Measurements from ENCODE around the gene MYEOV.

GRCh38 chr11:69245491-69246345 lies 48.2 kb upstream of the MYEOV start:
- TF ChIP-seq TAF1 (conservative IDR thresholded peaks at IDR 0.05) (no peak), SP1 (IDR thresholded peaks at IDR 0.05) (no peak), GABPA (IDR thresholded peaks at IDR 0.05 in 1 of 2, conservative IDR thresholded peaks at IDR 0.05 in 1 of 2) (no peak), RAD21 (IDR thresholded peaks at IDR 0.05) (no peak), HNF4A (conservative IDR thresholded peaks at IDR 0.05) (no peak), YY1 (IDR thresholded peaks at IDR 0.05) (no peak), FOXA1 (IDR thresholded peaks at IDR 0.05) (no peak), ATF3 (IDR thresholded peaks at IDR 0.05) (no peak), JUND (IDR thresholded peaks at IDR 0.05) (no peak)
- TF ChIP-seq, protein P1, sequence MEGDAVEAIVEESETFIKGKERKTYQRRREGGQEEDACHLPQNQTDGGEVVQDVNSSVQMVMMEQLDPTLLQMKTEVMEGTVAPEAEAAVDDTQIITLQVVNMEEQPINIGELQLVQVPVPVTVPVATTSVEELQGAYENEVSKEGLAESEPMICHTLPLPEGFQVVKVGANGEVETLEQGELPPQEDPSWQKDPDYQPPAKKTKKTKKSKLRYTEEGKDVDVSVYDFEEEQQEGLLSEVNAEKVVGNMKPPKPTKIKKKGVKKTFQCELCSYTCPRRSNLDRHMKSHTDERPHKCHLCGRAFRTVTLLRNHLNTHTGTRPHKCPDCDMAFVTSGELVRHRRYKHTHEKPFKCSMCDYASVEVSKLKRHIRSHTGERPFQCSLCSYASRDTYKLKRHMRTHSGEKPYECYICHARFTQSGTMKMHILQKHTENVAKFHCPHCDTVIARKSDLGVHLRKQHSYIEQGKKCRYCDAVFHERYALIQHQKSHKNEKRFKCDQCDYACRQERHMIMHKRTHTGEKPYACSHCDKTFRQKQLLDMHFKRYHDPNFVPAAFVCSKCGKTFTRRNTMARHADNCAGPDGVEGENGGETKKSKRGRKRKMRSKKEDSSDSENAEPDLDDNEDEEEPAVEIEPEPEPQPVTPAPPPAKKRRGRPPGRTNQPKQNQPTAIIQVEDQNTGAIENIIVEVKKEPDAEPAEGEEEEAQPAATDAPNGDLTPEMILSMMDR (IDR thresholded peaks at IDR 0.05; ENCODE audit: low read depth, low read length, missing input control) = no peak
- TF ChIP-seq, protein P2, sequence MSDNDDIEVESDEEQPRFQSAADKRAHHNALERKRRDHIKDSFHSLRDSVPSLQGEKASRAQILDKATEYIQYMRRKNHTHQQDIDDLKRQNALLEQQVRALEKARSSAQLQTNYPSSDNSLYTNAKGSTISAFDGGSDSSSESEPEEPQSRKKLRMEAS (IDR thresholded peaks at IDR 0.05) = no peak
- TF ChIP-seq, protein P3, sequence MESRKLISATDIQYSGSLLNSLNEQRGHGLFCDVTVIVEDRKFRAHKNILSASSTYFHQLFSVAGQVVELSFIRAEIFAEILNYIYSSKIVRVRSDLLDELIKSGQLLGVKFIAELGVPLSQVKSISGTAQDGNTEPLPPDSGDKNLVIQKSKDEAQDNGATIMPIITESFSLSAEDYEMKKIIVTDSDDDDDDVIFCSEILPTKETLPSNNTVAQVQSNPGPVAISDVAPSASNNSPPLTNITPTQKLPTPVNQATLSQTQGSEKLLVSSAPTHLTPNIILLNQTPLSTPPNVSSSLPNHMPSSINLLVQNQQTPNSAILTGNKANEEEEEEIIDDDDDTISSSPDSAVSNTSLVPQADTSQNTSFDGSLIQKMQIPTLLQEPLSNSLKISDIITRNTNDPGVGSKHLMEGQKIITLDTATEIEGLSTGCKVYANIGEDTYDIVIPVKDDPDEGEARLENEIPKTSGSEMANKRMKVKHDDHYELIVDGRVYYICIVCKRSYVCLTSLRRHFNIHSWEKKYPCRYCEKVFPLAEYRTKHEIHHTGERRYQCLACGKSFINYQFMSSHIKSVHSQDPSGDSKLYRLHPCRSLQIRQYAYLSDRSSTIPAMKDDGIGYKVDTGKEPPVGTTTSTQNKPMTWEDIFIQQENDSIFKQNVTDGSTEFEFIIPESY (IDR thresholded peaks at IDR 0.05) = no peak
- TF ChIP-seq, protein P4, sequence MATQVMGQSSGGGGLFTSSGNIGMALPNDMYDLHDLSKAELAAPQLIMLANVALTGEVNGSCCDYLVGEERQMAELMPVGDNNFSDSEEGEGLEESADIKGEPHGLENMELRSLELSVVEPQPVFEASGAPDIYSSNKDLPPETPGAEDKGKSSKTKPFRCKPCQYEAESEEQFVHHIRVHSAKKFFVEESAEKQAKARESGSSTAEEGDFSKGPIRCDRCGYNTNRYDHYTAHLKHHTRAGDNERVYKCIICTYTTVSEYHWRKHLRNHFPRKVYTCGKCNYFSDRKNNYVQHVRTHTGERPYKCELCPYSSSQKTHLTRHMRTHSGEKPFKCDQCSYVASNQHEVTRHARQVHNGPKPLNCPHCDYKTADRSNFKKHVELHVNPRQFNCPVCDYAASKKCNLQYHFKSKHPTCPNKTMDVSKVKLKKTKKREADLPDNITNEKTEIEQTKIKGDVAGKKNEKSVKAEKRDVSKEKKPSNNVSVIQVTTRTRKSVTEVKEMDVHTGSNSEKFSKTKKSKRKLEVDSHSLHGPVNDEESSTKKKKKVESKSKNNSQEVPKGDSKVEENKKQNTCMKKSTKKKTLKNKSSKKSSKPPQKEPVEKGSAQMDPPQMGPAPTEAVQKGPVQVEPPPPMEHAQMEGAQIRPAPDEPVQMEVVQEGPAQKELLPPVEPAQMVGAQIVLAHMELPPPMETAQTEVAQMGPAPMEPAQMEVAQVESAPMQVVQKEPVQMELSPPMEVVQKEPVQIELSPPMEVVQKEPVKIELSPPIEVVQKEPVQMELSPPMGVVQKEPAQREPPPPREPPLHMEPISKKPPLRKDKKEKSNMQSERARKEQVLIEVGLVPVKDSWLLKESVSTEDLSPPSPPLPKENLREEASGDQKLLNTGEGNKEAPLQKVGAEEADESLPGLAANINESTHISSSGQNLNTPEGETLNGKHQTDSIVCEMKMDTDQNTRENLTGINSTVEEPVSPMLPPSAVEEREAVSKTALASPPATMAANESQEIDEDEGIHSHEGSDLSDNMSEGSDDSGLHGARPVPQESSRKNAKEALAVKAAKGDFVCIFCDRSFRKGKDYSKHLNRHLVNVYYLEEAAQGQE (IDR thresholded peaks at IDR 0.05) = no peak
